Fibroblast of mammary gland (primary cell): ENCODE data around the gene PAX7.

ENCODE experiments used
- DNase-seq: peaks from one replicate; pipeline ENCODE4 v3.0.0-alpha.2; 2010; ENCODE audit warnings: low read depth
- H3K4me3 ChIP-seq: 2 replicates; pipeline ENCODE4 v1.5.1; 2011; ENCODE audit warnings: low read depth, mild to moderate bottlenecking, low read length, moderate library complexity; ENCODE audit not compliant: control insufficient read depth
- CTCF ChIP-seq: conservative IDR thresholded peaks from 2 replicates; pipeline ENCODE4 v1.5.1; 2011; ENCODE audit warnings: low read depth, low read length, inconsistent platforms; ENCODE audit not compliant: control insufficient read depth, insufficient read depth

PAX7 gene

GRCh38 chr1:18786149-18786548 is 155.5 kb downstream of the PAX7 start:
- DNase-seq: no peak
- no peak for TF ChIP-seq CTCF
- H3K4me3 ChIP-seq: no peak overlapping the region

- no peak for TF ChIP-seq CTCF
- H3K4me3 ChIP-seq: no peak overlapping the region
- no peak for DNase-seq
These were observed 157.3 kb downstream of the PAX7 start for GRCh38 chr1:18787825-18788385.

- TF ChIP-seq CTCF: no peak
- no peak for DNase-seq
- no peak overlapping the region for H3K4me3 ChIP-seq
These were observed 158.6 kb downstream of the PAX7 start for GRCh38 chr1:18789246-18789645.

- TF ChIP-seq CTCF: no peak
- H3K4me3 ChIP-seq: no peak overlapping the region
- DNase-seq: no peak
These were observed 162.1 kb downstream of the PAX7 start for GRCh38 chr1:18792747-18793146.

- TF ChIP-seq CTCF: no peak
- no peak for DNase-seq
These were observed 162.5 kb downstream of the PAX7 start for GRCh38 chr1:18793164-18793563.

GRCh38 chr1:18794051-18794450 is 163.4 kb downstream of the PAX7 start:
- no peak overlapping the region for H3K4me3 ChIP-seq
- no peak for DNase-seq
- TF ChIP-seq CTCF: no peak

More at GRCh38 chr1:18793164-18793563, 162.5 kb downstream of the PAX7 start:
- no peak overlapping the region for H3K4me3 ChIP-seq

- DNase-seq: no peak
- TF ChIP-seq CTCF: no peak
- no peak overlapping the region for H3K4me3 ChIP-seq
These were observed 163.9 kb downstream of the PAX7 start for GRCh38 chr1:18794561-18794960.
